ENCODE results near the gene SYNM. TPM values are rescaled to one million over a fixed set of nuclear protein-coding genes. Genes with fewer than 3 reads are reported as not detected.

The SYNM gene, protein sequence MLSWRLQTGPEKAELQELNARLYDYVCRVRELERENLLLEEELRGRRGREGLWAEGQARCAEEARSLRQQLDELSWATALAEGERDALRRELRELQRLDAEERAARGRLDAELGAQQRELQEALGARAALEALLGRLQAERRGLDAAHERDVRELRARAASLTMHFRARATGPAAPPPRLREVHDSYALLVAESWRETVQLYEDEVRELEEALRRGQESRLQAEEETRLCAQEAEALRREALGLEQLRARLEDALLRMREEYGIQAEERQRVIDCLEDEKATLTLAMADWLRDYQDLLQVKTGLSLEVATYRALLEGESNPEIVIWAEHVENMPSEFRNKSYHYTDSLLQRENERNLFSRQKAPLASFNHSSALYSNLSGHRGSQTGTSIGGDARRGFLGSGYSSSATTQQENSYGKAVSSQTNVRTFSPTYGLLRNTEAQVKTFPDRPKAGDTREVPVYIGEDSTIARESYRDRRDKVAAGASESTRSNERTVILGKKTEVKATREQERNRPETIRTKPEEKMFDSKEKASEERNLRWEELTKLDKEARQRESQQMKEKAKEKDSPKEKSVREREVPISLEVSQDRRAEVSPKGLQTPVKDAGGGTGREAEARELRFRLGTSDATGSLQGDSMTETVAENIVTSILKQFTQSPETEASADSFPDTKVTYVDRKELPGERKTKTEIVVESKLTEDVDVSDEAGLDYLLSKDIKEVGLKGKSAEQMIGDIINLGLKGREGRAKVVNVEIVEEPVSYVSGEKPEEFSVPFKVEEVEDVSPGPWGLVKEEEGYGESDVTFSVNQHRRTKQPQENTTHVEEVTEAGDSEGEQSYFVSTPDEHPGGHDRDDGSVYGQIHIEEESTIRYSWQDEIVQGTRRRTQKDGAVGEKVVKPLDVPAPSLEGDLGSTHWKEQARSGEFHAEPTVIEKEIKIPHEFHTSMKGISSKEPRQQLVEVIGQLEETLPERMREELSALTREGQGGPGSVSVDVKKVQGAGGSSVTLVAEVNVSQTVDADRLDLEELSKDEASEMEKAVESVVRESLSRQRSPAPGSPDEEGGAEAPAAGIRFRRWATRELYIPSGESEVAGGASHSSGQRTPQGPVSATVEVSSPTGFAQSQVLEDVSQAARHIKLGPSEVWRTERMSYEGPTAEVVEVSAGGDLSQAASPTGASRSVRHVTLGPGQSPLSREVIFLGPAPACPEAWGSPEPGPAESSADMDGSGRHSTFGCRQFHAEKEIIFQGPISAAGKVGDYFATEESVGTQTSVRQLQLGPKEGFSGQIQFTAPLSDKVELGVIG (N-terminal part only)
- 5.7 and 7.9 TPM in 2 replicates for total RNA-seq

DNA sequence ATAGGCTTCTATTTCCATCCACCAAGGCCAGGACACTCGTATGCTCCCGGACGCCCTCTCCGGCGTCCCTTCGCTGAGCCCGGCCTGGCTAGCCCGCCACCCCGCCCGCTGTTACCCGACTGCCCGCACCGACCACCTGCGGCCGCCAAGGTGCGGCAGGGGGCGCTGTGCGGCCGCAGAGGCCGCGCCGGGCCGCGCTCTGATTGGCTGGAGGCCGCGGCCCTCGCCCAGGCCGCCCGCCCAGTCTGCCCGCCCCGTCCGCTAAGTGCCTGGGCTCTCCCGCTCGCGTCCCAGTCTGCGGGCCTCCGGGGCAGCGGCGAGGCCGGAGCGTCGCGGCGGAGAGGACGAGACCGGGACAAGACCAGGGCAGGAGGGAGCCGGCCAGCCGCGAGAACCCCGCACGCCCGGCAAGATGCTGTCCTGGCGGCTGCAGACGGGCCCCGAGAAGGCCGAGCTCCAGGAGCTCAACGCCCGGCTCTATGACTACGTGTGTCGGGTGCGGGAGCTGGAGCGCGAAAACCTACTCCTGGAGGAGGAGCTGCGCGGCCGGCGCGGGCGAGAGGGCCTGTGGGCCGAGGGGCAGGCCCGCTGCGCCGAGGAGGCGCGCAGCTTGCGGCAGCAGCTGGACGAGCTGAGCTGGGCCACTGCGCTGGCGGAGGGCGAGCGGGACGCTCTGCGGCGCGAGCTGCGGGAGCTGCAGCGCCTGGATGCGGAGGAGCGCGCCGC lies at the start of gene SYNM:
TSS of gene SYNM (plus strand) at position 293 of the 726 bp plus-strand sequence. CDS start at position 413, 120 bp downstream.

Other genes with a start within 250 kb of the SYNM start
- gene PGPEP1L, start 97.3 kb upstream of the SYNM start, total RNA-seq: not detected in 2 replicates
- 23.8 and 32.4 TPM in 2 replicates for gene TTC23, start 144.5 kb downstream of the SYNM start, total RNA-seq
- 18.8 and 28.8 TPM in 2 replicates for gene LRRC28, start 146.4 kb downstream of the SYNM start, total RNA-seq